Measurements from ENCODE around the gene SLC16A4. TPM values are rescaled to one million over a fixed set of nuclear protein-coding genes. Genes with fewer than 3 reads are reported as not detected.
A peak's percentile ranks its signal among the peaks of the same experiment; 100 is the strongest.

The SLC16A4 gene
- total RNA-seq, 1 experiment from 2014 or later: 0.28 TPM

GRCh38 chr1:110341146-110341871 is 49.5 kb downstream of the SLC16A4 start (continued):
- TF ChIP-seq TEAD4 (CRISPR knock-in tag; IDR thresholded peaks at IDR 0.05): no peak
- no peak for TF ChIP-seq MXD4 (CRISPR knock-in tag; IDR thresholded peaks at IDR 0.05; ENCODE audit: borderline replicate concordance)
- TF ChIP-seq PREB (CRISPR knock-in tag; IDR thresholded peaks at IDR 0.05; ENCODE audit: borderline replicate concordance): no peak
- TF ChIP-seq CDX4 (CRISPR knock-in tag; IDR thresholded peaks at IDR 0.05; ENCODE audit: borderline replicate concordance): no peak
- TF ChIP-seq ZNF423 (CRISPR knock-in tag; IDR thresholded peaks at IDR 0.05): no peak

GRCh38 chr1:110340207-110340468 is 50.7 kb downstream of the SLC16A4 start:
- no peaks in the 10 kb centered on the region for H3K27me3 Mint-ChIP-seq (ENCODE audit: low read depth)
- H3K27ac Mint-ChIP-seq: no peak overlapping the region; the same call in 1 of the 2 replicates
- ATAC-seq (no peak), DNase-seq (ENCODE audit: low spot score) (no peak)
- peaks cover 9% of the 10 kb centered on the region for H3K9me3 Mint-ChIP-seq
- no peak overlapping the region for H3K4me3 Mint-ChIP-seq
- ChIA-PET POLR2A (interaction anchor here (0.9 to 2.0 kb wide), 4 partner anchors 9 to 131 kb away, joined by 3 to 5 read pairs (median 4); partner anchors contain the start of gene KCNC4), CTCF (interaction anchor here (0.5 to 6.1 kb wide), 4 partner anchors 12 to 132 kb away, joined by 4 to 100 read pairs (median 26); partner anchors contain the start of gene KCNC4)
- TF ChIP-seq PRRX2 (CRISPR knock-in tag; IDR thresholded peaks at IDR 0.05): no peak
- TF ChIP-seq IRF2 (CRISPR knock-in tag; IDR thresholded peaks at IDR 0.05; ENCODE audit: borderline replicate concordance, low read depth): no peak
- TF ChIP-seq TEAD4 (CRISPR knock-in tag; IDR thresholded peaks at IDR 0.05): no peak
- TF ChIP-seq SMAD3 (CRISPR knock-in tag; IDR thresholded peaks at IDR 0.05; ENCODE audit: borderline replicate concordance): no peak
- TF ChIP-seq AFF4 (CRISPR knock-in tag; IDR thresholded peaks at IDR 0.05; ENCODE audit: borderline replicate concordance): no peak
- TF ChIP-seq ZNF138 (CRISPR knock-in tag; conservative IDR thresholded peaks at IDR 0.05): no peak
- TF ChIP-seq ZNF121 (CRISPR knock-in tag; IDR thresholded peaks at IDR 0.05): no peak
- no peak for TF ChIP-seq ATF3 (CRISPR knock-in tag; conservative IDR thresholded peaks at IDR 0.05)
- H3K36me3 Mint-ChIP-seq: peaks cover 43% of the 10 kb centered on the region
- H3K4me1 Mint-ChIP-seq: peaks cover 61% of the 10 kb centered on the region

- peaks cover 9% of the 10 kb centered on the region for H3K9me3 Mint-ChIP-seq
- H3K36me3 Mint-ChIP-seq: peaks cover 43% of the 10 kb centered on the region
- peaks cover 58% of the 10 kb centered on the region for H3K4me1 Mint-ChIP-seq
- DNase-seq (ENCODE audit: low spot score) (peak; percentile 50), ATAC-seq (no peak)
- ChIA-PET POLR2A (interaction anchor here (0.5 to 2.5 kb wide), 12 partner anchors 9 to 132 kb away, joined by 3 to 14 read pairs (median 4); partner anchors contain the start of gene KCNC4), CTCF (interaction anchor here (0.5 to 6.1 kb wide), 30 partner anchors 8 to 309 kb away, joined by 3 to 100 read pairs (median 4); partner anchors contain the start of genes KCNC4 and SLC6A17)
- H3K4me3 Mint-ChIP-seq: no peak overlapping the region
- no peaks in the 10 kb centered on the region for H3K27me3 Mint-ChIP-seq (ENCODE audit: low read depth)
- H3K27ac Mint-ChIP-seq: no peak overlapping the region; the same call in 1 of the 2 replicates
- no peak for TF ChIP-seq SOX15 (CRISPR knock-in tag; IDR thresholded peaks at IDR 0.05)
- TF ChIP-seq STAT6 (CRISPR knock-in tag; conservative IDR thresholded peaks at IDR 0.05; ENCODE audit: low read depth): no peak
- TF ChIP-seq TEAD4 (CRISPR knock-in tag; IDR thresholded peaks at IDR 0.05): no peak
- no peak for TF ChIP-seq AFF4 (CRISPR knock-in tag; IDR thresholded peaks at IDR 0.05; ENCODE audit: borderline replicate concordance)
- no peak for TF ChIP-seq NR1H2 (CRISPR knock-in tag; IDR thresholded peaks at IDR 0.05)
- TF ChIP-seq ELF4 (CRISPR knock-in tag; IDR thresholded peaks at IDR 0.05; ENCODE audit: low read depth): no peak
- TF ChIP-seq GRHL2 (CRISPR knock-in tag; IDR thresholded peaks at IDR 0.05; ENCODE audit: insufficient replicate concordance, severe bottlenecking): no peak
Observed at GRCh38 chr1:110339407-110340206, 51.2 kb downstream of the SLC16A4 start.
